Stimulated activated CD4-positive, alpha-beta T cell treated with anti-CD3 and anti-CD28 coated beads, Interleukin-15, amount 100 ng/mL, for 1 hour (primary cell): ENCODE data around the gene GPR87.

Experiments
- DNase-seq, 2 donors: peaks; one replicate each; pipeline ENCODE4 v3.0.0-alpha.2; 2020; ENCODE audit warnings: low read depth in 1 of 2, low spot score in 1 of 2

GPR87 gene

DNA sequence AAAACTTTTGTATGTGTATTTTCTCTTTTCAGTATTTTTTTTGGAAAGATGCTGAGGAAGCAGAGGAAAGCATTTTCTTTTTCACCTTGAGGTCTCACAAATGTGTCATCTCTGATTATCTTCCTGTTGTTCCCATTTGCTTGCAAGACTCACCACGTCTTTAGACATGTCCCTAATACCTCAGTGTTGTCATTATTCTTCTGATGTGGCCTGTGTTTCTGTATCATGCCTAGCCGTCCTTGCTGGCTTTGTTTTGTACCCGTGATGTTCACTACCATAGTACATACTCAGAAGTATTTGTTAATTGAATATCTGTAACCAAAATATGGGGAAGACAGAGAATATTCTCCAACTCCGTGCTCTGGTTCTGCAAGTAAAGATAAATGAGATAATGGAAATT, 33.2 kb downstream of the GPR87 start:
- DNase-seq: no peak

DNA sequence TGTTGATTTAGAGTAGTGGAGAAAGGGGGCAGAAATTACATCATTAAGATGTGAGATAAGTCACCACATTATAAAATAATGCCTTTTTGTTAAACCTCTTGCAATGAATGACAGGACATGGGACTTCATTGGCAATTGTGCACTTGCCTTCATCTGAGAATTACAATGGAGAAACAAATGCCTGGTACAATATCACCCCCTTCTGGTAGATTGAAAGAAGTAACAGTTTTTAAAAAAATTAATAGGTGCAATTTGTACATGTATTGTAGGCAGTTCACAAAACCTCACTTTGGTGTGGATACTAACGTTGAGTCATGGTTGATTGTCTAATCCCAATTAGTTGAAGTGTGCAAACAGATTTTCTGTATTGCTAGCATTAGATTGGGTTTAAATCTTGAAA, 33.7 kb downstream of the GPR87 start:
- no peak for DNase-seq

DNA sequence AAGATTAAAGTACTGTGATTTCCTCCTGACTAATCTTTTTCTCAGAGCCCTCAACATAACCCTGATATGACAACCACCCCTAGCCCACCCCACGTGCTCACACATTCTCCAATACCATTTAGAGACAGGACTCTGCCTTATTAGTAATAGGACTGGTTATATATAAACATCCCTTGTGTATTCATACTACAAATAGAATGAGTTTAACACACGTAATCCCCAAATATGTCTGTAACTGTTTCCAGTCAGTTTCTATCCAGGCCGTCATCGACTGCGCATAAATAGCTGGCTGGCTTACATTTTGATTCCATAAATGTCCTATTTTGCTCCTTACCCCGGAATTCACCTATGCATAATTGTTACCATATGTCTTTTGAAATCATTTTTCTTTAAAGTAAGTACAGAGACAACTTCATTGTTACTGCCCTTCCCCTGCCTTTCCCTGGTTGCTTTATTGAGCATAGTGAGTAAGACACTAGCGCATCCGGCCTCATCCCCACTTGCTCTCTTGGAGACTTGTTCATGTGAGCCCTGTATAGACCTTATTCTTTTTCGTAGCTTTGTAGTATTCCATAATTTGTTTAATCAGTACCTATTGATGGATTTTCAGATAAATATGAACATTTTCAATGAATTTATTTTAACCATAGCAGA, 34.8 kb downstream of the GPR87 start:
- no peak for DNase-seq

DNA sequence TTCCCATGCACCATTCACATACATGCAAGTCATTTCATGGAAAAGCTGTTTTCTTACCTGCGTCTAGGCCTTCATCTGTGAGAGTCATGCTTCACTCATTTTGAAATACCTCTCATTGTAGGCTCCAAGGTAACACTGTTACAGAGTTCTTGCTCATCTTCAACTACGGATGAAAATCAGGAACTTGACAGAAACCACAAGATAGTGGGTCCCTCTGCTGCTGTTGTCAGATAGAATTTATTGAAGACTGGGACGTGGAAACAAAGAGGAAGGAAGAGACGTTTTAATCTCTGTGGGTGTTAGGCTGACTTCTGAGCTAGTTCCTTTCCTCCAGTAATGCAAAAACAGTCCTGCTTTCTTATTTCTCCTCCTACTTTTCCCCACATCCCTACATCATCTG, 38.4 kb downstream of the GPR87 start, which contains the start of gene P2RY14:
Gene P2RY14 (minus strand): TSS at position 313 of the 400 bp plus-strand sequence. CDS start 64,226 bp downstream, outside the sequence.
- DNase-seq: no peak

DNA sequence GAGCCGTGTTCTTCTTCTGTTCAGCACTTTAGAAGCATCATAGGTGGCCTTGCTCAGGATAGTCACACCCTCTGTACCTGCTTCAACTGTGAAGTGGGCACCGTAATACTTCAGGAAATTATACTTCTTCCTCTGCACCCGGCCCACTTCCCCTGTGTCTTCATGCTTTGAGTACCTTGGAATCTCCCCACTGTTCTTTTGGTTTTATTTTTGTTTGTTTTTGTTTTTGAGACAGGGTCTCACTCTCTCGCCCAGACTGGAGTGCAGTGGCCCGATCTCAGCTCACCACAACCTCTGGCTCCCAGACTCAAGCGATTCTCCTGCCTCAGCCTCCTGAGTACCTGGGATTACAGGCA, 40.0 kb downstream of the GPR87 start:
- no peak for DNase-seq

DNA sequence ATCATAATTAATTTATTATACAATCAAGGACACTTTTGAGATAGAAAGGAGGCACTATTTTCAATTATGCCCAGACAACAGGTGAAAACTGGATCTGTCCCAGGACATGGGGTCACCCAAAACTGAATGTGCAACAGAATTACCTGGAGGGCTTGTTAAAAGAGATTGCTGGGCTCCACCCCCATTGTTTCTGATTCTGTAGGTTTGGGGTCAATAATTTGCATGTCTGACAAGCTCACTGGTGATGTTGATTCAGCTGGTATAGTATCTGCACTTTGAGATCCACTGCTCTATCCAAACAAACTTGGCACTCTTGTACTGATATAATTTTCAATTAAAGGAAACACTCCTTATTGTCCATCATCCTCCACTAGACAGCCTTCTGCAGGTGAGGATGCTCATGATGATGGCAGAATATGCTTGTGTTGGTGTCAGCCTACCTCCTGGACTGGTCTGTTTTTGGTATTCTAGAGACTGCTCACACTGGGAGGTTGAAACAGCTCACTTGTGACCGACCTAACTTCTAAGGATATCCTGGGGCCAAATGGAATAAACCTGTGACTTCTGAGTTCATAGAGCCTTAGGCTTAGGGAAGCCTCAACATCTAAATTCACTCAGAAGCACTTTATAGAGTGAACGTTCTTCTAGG, 40.5 kb downstream of the GPR87 start:
- no peak for DNase-seq

DNA sequence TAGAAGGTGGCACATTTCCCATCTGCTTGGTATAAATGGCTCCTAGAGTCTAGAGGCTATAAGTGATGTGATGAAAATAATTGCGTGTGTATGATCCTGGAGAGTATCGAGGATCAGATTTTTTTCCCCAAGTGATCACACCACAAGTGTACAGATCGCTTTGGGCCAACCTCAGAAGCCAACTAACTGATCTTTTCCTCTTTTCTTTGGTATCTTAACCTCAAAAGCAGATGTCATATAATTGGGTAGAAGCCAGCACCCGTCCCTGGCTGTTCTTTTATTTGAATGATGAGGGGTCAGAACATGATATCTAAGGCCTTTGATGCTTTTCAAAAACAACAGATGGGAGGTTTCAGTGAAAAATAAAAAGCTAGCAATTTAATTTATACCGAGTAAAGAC, 41.5 kb downstream of the GPR87 start:
- no peak for DNase-seq

DNA sequence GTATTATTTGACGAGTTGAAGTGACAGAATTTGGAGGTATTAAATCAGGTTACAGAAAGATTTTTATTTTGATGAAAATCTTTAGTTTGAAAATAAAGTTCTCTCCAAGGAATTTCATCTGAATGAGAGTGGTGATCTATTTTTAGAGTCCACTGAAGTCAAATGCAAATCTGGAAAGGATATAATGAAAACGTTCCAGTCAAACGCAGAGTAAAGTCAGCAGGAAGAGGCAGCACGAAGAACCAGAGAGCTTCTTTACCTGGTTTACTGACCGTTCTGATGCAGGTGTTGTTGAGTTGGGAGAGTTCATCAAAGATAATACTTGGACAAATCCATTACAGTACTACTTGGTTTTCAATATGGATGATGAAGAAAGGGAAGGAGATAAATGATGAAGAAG, 47.0 kb downstream of the GPR87 start:
- DNase-seq: no peak

DNA sequence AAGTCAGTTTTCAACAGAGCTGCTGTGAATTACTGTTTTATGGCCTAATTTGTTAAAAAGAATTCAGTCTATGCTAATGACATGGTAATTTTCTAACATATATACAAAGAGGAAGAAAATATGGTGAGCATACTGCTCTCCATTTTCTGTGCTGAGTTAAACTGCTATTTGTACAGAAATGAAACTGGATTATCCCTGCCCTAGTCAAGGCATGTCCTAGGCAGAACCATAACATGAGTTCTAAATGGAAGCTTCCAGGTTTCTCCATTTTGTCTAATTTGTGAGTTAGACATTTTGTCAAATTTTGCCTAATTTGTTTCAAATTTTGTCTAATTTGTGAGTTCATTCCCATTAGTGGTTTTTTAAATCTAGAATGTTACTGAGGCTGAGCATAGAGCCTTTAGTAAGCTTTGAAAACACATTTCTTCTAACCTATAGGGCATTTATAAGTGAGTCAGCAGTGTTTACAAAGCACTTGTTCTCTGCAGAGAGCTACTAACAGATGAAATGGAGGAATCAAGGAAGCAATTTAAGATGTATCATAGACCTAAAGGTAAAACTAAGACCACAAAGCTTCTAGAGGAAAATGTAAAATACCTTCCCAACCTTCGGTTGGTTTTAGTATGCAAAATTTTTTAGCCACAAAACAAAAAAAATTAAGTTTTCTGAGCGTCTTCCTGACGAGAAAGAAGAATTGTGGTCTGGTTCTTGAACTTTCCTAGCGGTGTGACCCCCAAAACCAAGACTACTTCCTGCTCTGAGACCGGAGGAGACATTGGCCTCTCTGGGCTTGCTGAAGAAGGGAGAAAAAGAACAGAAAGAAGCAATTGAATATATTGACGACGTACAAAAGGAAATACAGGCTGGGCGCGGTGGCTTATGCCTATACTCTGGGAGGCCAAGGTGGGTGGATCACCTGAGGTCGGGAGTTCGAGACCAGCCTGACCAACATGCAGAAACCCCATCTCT, 48.1 kb downstream of the GPR87 start:
- DNase-seq: no peak

DNA sequence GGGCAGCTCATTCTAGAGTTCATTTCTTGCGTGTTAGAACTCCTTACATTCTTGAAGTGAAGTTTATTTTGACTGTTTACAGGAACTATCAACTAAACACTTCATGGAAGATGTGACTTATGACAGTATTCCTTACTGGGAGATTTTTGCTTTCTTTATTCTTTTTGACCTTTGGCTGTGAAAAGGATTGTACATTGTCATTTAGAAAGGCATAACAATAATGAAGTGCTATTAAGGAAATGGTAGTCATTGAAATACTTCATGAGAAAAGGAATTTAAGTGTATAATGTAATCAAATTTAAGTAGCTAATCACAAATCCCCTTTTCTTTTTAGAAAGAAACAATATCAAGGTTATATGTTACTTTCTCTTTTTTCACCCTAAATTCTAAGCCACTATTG, 49.6 kb downstream of the GPR87 start:
- DNase-seq: no peak

DNA sequence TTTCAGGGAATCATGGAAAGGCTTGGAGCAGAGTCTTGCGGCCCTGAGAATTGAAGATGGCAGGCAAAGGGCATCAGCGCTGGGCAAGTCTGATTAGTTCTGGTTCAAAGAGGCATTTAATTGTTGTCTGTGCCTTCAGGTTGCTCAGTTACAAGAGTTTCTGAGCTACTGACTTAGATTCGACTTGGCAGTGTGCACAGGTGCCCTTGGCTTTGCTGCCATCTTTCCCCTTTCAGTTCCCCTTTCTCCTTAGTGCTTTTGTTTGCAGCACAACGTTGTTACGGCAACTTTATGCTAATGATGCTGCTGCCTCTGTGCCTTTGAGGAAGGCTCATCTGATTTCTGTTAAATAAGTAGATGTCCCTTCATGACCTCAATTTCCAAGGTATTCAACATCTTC, 50.8 kb downstream of the GPR87 start:
- no peak for DNase-seq

DNA sequence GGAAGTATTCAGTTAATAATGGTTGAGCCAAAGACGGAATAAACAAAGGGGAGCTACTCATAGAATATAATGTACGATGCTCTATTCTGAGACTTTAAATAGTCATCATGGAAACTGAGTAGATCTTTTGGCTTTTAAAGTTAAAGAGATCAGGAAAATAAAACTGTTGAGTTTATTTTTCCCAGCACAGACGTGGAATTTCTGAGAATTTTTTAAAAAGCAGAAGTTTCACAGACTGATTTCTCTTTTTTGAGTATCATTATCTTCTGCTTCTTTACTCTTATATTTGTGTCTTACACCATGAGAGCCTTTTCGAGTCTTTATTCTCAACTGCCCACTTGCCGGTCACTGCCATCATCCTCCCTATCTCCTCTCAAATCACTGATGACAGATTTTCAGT, 51.5 kb downstream of the GPR87 start:
- no peak for DNase-seq

DNA sequence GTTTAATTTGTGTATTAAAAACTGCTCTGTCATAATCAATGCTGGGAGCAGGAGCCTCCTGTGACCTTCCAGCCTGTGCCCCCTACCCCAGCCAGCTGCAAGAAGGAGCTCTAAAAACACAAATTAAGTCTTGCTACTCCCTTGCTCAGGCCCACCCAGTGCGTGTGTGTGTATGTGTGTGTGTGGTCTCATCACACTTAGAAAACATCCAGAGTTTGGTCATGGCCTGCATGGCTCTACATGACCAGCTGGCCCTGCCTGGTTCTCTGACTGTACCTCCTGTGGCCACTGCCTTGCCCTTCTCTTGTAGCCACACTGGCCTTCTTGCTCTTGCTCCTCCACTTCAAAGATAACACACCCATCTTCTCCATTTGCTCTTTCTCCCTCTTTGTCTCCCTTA, 52.0 kb downstream of the GPR87 start:
- no peak for DNase-seq

DNA sequence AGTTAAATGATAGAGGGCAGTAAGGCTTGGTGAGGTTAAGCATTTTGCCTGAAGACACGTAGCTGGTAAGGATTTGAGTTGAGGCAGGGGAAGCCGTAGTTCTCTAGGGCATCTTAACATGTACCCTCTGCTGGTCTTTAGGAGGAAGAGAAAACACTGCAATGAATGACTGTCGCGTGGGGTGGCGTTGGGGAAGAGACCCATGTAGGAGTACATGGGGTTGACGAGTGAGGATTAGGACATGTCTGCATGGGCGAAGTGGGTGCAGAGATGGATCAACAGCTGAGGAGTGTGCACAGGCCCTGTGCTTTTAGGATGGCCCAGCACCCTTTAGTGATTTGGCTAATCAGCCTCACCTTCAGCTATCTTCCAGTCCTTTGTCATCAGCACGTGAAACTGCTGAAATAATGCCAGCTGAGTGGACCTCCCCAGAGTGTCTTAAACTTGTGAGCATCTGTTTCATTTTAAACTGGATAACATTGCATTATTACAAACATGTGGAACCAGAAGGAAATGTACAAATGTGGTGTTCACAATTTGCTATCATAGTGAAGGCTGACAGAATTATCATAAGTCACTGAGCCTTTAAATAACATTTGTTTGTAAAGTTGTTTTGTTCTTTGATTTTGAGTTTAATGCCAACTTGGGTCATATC, 53.6 kb downstream of the GPR87 start:
- no peak for DNase-seq

DNA sequence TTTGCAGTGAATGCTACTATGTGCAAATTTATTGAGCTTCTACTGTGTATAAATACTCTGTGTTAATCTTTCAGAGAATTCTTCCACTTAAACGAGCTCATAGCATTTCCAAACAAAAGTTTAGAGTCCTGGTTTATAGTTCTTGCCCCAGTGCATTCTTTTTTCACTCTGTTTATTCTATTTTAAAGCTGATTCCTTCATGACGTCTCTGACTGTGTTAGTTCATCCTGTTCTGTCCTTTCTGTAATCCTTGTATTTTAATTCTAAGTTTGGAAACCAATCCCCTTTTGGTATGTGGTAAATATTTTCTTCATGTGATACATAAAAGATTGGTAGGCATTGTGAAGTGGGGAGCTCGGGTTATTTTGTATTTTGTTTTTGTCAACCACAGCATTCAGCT, 57.0 kb downstream of the GPR87 start:
- DNase-seq: no peak

DNA sequence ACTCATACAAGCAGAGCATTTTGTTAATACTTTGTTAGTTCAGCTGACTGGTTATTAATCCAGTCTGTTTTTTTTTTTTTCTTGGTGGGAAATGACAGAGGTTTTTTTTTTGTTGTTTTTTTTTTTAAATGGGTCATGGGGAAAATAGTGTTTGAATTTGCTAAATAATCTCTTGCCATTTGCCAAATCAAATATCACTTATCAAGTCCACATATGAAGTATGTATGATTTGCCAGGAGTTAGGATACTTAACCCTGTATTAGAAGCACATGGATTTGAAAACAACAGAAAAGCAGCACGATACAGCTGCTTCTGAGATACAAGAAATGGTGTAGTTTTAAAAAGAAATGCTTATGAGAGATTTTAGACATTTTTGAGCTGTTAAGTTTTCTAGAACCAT, 59.9 kb downstream of the GPR87 start:
- no peak for DNase-seq

DNA sequence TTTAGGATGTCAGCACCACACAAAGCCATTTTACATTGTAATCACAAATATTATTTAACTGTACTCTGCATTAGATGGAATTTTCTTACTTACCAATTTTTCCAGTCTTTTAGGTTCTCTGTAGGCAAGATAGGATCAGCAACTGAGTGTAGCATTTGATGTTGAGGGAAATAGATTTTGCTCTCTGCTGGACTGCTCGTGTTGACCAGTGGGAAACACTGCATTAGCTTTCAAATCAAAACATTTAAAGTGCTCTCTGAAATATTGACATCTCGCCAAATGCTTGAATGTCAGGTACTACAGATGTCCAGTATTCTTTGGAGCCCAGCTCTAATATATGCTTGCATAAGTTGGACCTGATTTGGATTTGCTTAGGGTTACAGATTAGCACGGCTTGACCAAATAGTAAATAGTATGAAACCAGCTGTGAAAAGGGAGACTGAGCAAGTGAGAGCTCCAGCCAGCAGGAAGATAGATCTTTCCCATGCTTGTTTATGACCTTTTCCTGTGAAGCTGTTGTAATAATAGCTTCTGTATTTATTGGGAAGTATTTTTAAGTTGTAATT, 67.8 kb downstream of the GPR87 start:
- DNase-seq: no peak
